H1 (cell line): ENCODE measurements around the gene PGF. TPM values are rescaled to one million over a fixed set of nuclear protein-coding genes. Genes with fewer than 3 reads are reported as not detected.

Source experiments
- CTCF ChIA-PET: fragments of 300-600 bp; sonication (Branson Sonifier 250); formaldehyde crosslinking; loops from one replicate; lab custom pipeline; 2021; ENCODE audit not compliant: partially characterized antibody; lab: Charles Lee
- POLR2A ChIA-PET: fragments of 300-600 bp; sonication (Branson Sonifier 250); formaldehyde crosslinking; loops from one replicate; lab custom pipeline; 2021; ENCODE audit warnings: inconsistent platforms; ENCODE audit not compliant: partially characterized antibody; lab: Charles Lee
- DNase-seq, 2 experiments: peaks; one replicate each; pipeline versions ENCODE4 v3.0.0 to v3.0.0-alpha.2; 2010 to 2022; ENCODE audit warnings: low spot score in 2 of 2, low read depth in 1 of 2, mixed read lengths in 1 of 2
- FAIRE-seq: peaks from 2 replicates; lab custom pipeline; 2011; peaks lifted over from hg19 to GRCh38; lab: Jason Lieb, UNC
- H2AFZ ChIP-seq: 2 replicates; pipeline ENCODE4 v1.8.1; 2012; ENCODE audit warnings: low read length, inconsistent platforms
- H2AK5ac ChIP-seq: 2 replicates; pipeline ENCODE4 v1.6.1; 2013; ENCODE audit warnings: low read depth, low read length
- H2BK120ac ChIP-seq: replicated peaks from 2 replicates; pipeline ENCODE3; 2013; ENCODE audit warnings: low read depth, low read length, inconsistent platforms
- H2BK12ac ChIP-seq: 2 replicates; pipeline ENCODE4 v1.6.1; 2013; ENCODE audit warnings: low read depth, low read length
- H2BK15ac ChIP-seq: 2 replicates; pipeline ENCODE4 v1.6.1; 2013; ENCODE audit warnings: low read length
- H2BK20ac ChIP-seq: 2 replicates; pipeline ENCODE4 v1.6.1; 2013; ENCODE audit warnings: low read length
- H2BK5ac ChIP-seq: 2 replicates; pipeline ENCODE4 v1.6.1; 2013; ENCODE audit warnings: low read depth, low read length
- H3K14ac ChIP-seq: 2 replicates; pipeline ENCODE4 v1.6.1; 2013; ENCODE audit warnings: inconsistent platforms; ENCODE audit not compliant: insufficient read length
- H3K18ac ChIP-seq: 2 replicates; pipeline ENCODE4 v1.6.1; 2013; ENCODE audit warnings: low read length; ENCODE audit errors: extremely low read depth
- H3K23ac ChIP-seq: 2 replicates; pipeline ENCODE4 v1.6.1; 2013; ENCODE audit warnings: inconsistent platforms; ENCODE audit not compliant: insufficient read length
- H3K23me2 ChIP-seq: 2 replicates; pipeline ENCODE4 v1.6.1; 2013; ENCODE audit warnings: low read depth, low read length
- H3K27ac ChIP-seq: 2 replicates; pipeline ENCODE4 v1.6.1; 2011; ENCODE audit warnings: low read depth, low read length, inconsistent platforms
- H3K27me3 ChIP-seq, 4 experiments: replicated peaks in 1 of 4; 1 replicate in 1 of 4; 2 replicates in 3 of 4; pipeline versions ENCODE4 v1.6.1 to v1.8.1; 2011 to 2013; ENCODE audit warnings: low read length in 3 of 4, mild to moderate bottlenecking in 3 of 4, inconsistent platforms in 2 of 4, mixed read lengths in 2 of 4, moderate library complexity in 1 of 4; ENCODE audit not compliant: control insufficient read depth in 3 of 4, insufficient read depth in 3 of 4; ENCODE audit errors: extremely low read depth in 1 of 4
- H3K36me3 ChIP-seq, 4 experiments: 2 replicates each; pipeline versions ENCODE4 v1.6.1 to v1.8.1; 2011 to 2013; ENCODE audit warnings: mild to moderate bottlenecking in 4 of 4, low read length in 3 of 4, moderate library complexity in 2 of 4, control low read depth in 1 of 4, inconsistent platforms in 1 of 4; ENCODE audit not compliant: insufficient read depth in 4 of 4, control insufficient read depth in 2 of 4
- H3K4ac ChIP-seq: replicated peaks from 2 replicates; pipeline ENCODE3; 2013; ENCODE audit warnings: low read length, low read depth, mixed read lengths, inconsistent platforms; ENCODE audit not compliant: insufficient read length
- H3K4me1 ChIP-seq, 4 experiments: replicated peaks in 1 of 4; 1 replicate in 1 of 4; 2 replicates in 3 of 4; pipeline versions ENCODE4 v1.6.1 to v1.8.1; 2011 to 2013; ENCODE audit warnings: low read length in 3 of 4, inconsistent platforms in 2 of 4, mixed read lengths in 1 of 4; ENCODE audit not compliant: insufficient read depth in 4 of 4, control insufficient read depth in 3 of 4
- H3K4me2 ChIP-seq, 2 experiments: 2 replicates each; pipeline versions ENCODE4 v1.6.1 to v1.8.1; 2011 to 2013; ENCODE audit warnings: low read depth in 2 of 2, low read length in 2 of 2, control low read depth in 1 of 2, inconsistent platforms in 1 of 2, mild to moderate bottlenecking in 1 of 2; ENCODE audit not compliant: insufficient read depth in 1 of 2
- H3K4me3 ChIP-seq, 4 experiments: fragments of 200-600, 300-600 bp in 1 of 4; sonication (generic), shearing (Covaris generic), sonication (Bioruptor Twin) in 1 of 4; 2 replicates each; pipeline versions ENCODE4 v1.5.1 to v1.8.1; 2011 to 2016; ENCODE audit warnings: low read length in 4 of 4, low read depth in 3 of 4, control low read depth in 2 of 4, inconsistent platforms in 2 of 4, mild to moderate bottlenecking in 2 of 4, mixed read lengths in 1 of 4, moderate library complexity in 1 of 4; ENCODE audit not compliant: insufficient read depth in 2 of 4; ENCODE audit errors: extremely low read depth in 1 of 4
- H3K56ac ChIP-seq: replicated peaks from 2 replicates; pipeline ENCODE3; 2013; ENCODE audit warnings: low read depth, mild to moderate bottlenecking, mixed read lengths, low read length, inconsistent platforms; ENCODE audit not compliant: insufficient read length
- H3K79me1 ChIP-seq: 2 replicates; pipeline ENCODE4 v1.6.1; 2013; ENCODE audit warnings: low read depth, low read length, control low read depth
- H3K79me2 ChIP-seq, 2 experiments: 2 replicates each; pipeline versions ENCODE4 v1.6.1 to v1.8.1; 2012 to 2013; ENCODE audit warnings: low read length in 2 of 2, mild to moderate bottlenecking in 2 of 2, inconsistent platforms in 1 of 2; ENCODE audit not compliant: insufficient read depth in 2 of 2, control insufficient read depth in 1 of 2
- H3K9ac ChIP-seq, 4 experiments: replicated peaks in 1 of 4; 1 replicate in 1 of 4; 2 replicates in 3 of 4; pipeline versions ENCODE4 v1.6.1 to v1.8.1; 2011 to 2013; ENCODE audit warnings: low read depth in 3 of 4, low read length in 3 of 4, control low read depth in 2 of 4, mild to moderate bottlenecking in 2 of 4, moderate library complexity in 2 of 4, inconsistent platforms in 1 of 4; ENCODE audit errors: extremely low read depth in 1 of 4
- H3K9me3 ChIP-seq, 2 experiments: 2 replicates each; pipeline versions ENCODE4 v1.6.1 to v1.8.1; 2012 to 2013; ENCODE audit warnings: mild to moderate bottlenecking in 2 of 2, moderate library complexity in 2 of 2, control low read depth in 1 of 2, inconsistent platforms in 1 of 2, low read depth in 1 of 2, low read length in 1 of 2, mixed read lengths in 1 of 2; ENCODE audit not compliant: insufficient read depth in 2 of 2
- H4K20me1 ChIP-seq, 2 experiments: replicated peaks in 1 of 2; 2 replicates each; pipeline versions ENCODE3 to v1.8.1; 2011 to 2013; ENCODE audit warnings: inconsistent platforms in 2 of 2, low read length in 2 of 2, mild to moderate bottlenecking in 1 of 2; ENCODE audit not compliant: insufficient read depth in 2 of 2, control insufficient read depth in 1 of 2
- H4K5ac ChIP-seq: 2 replicates; pipeline ENCODE4 v1.6.1; 2013; ENCODE audit warnings: low read length, low read depth, mixed read lengths, inconsistent platforms; ENCODE audit not compliant: insufficient read length
- H4K8ac ChIP-seq: 2 replicates; pipeline ENCODE4 v1.8.0; 2013; ENCODE audit warnings: mild to moderate bottlenecking, moderate library complexity, low read length, inconsistent platforms; ENCODE audit not compliant: insufficient read depth; ENCODE audit errors: extremely low read depth
- H4K91ac ChIP-seq: replicated peaks from 2 replicates; pipeline ENCODE3; 2013; ENCODE audit warnings: low read length, mixed read lengths, inconsistent platforms; ENCODE audit not compliant: insufficient read length
- BACH1 ChIP-seq: IDR thresholded peaks from 2 replicates; pipeline ENCODE4 v1.6.1; 2012; ENCODE audit warnings: low read length, improper control_type of control experiment
- CBX5 ChIP-seq: fragments of 300-800, 300-1000 bp; sonication (generic); IDR thresholded peaks from 2 replicates; pipeline ENCODE4 v1.7.1; 2016; ENCODE audit warnings: antibody characterized with exemption, low read length, low read depth
- CHD1 ChIP-seq: IDR thresholded peaks from 2 replicates; pipeline ENCODE4 v1.6.1; 2012; ENCODE audit warnings: low read depth, low read length, improper control_type of control experiment
- CREB1 ChIP-seq: IDR thresholded peaks from 2 replicates; pipeline ENCODE4 v1.6.1; 2012; ENCODE audit warnings: inconsistent platforms
- CTBP2 ChIP-seq: IDR thresholded peaks from 2 replicates; pipeline ENCODE4 v1.7.0; 2011; ENCODE audit warnings: borderline replicate concordance, mild to moderate bottlenecking, moderate library complexity, mixed read lengths, low read length; ENCODE audit not compliant: insufficient read depth, insufficient read length
- EGR1 ChIP-seq: IDR thresholded peaks from 2 replicates; pipeline ENCODE4 v1.6.1; 2011; ENCODE audit warnings: low read depth, low read length, borderline replicate concordance
- MAX ChIP-seq: IDR thresholded peaks from 2 replicates; pipeline ENCODE4 v1.6.1; 2012; ENCODE audit warnings: inconsistent platforms
- RAD21 ChIP-seq, 2 experiments: IDR thresholded peaks in 1 of 2; conservative IDR thresholded peaks in 1 of 2; 2 replicates each; pipeline ENCODE4 v1.6.1; 2011; ENCODE audit warnings: low read depth in 2 of 2, low read length in 2 of 2, improper control_type of control experiment in 1 of 2, inconsistent platforms in 1 of 2, mild to moderate bottlenecking in 1 of 2, moderate library complexity in 1 of 2
- RBBP5 ChIP-seq: IDR thresholded peaks from 2 replicates; pipeline ENCODE4 v1.7.1; 2012; ENCODE audit warnings: low read depth, mild to moderate bottlenecking, inconsistent platforms, low read length, moderate library complexity, borderline replicate concordance
- SIN3A ChIP-seq, 2 experiments: IDR thresholded peaks in 1 of 2; conservative IDR thresholded peaks in 1 of 2; 2 replicates each; pipeline ENCODE4 v1.6.1; 2011 to 2012; ENCODE audit warnings: low read length in 2 of 2, improper control_type of control experiment in 1 of 2, low read depth in 1 of 2, mild to moderate bottlenecking in 1 of 2
- SP2 ChIP-seq: IDR thresholded peaks from 2 replicates; pipeline ENCODE4 v1.6.1; 2012; ENCODE audit warnings: mild to moderate bottlenecking, low read length, inconsistent platforms
- TAF7 ChIP-seq: optimal IDR thresholded peaks from 2 replicates; pipeline ENCODE3; 2011; ENCODE audit warnings: low read depth, mild to moderate bottlenecking, inconsistent platforms, low read length, moderate library complexity, borderline replicate concordance
- WGBS, 2 experiments: shearing (Covaris generic) in 1 of 2; methylation state at CpG; one replicate each; pipeline versions ENCODE4 v1.1.6 to v1.1.7; 2013 to 2015; ENCODE audit warnings: low lambda C conversion rate in 2 of 2, mixed read lengths in 2 of 2, inconsistent platforms in 1 of 2, low coverage in 1 of 2, missing lambda C conversion rate in 1 of 2; ENCODE audit not compliant: insufficient replicate concordance in 2 of 2, insufficient coverage in 1 of 2, insufficient read length in 1 of 2; ENCODE audit errors: extremely low coverage in 1 of 2, missing lambda C conversion rate in 1 of 2; 5-methylcytosine and 5-hydroxymethylcytosine counted together
- polyA plus RNA-seq, 7 experiments: library from polyadenylated mRNA; depleted of rRNA in 3 of 7; stranded (reverse) in 5 of 7; unstranded in 2 of 7; fragments of >200 nt in 5 of 7; fragments of 200-250 nt in 2 of 7; gene quantifications; 1 replicate in 5 of 7; 2 replicates in 1 of 7; 4 replicates in 1 of 7; pipeline versions ENCODE4 v1.2.1 to v1.2.3, GENCODE V29; 2011 to 2013; ENCODE audit warnings: missing spikeins in 2 of 7, mixed read lengths in 2 of 7
- total RNA-seq: library from RNA; stranded (reverse); fragmentation: NEBNext Ultra II Directional; extraction: Animal tissue kit (Norgen Biotek cat#: 25700); gene quantifications from 2 replicates; pipeline ENCODE4 v1.2.1, GENCODE V29; 2021

The PGF gene
- total and polyA plus RNA-seq, 2 of the 8 experiments (the other 6 are each of a cell fraction or from before 2014, with no cell fraction given) = 2.1 to 4.1 TPM

- Histone ChIP-seq H3K27ac (no peak overlapping the region), H2BK5ac (no peak overlapping the region), H3K23me2 (no peaks in the 10 kb centered on the region), H3K4ac (no peak overlapping the region), H3K27me3 (no peaks in the 10 kb centered on the region), H2AFZ (no peak overlapping the region), H2BK12ac (no peak overlapping the region), H3K18ac (no peak overlapping the region), H3K9ac (no peak overlapping the region), H2AK5ac (no peak overlapping the region), H2BK15ac (no peak overlapping the region), H4K8ac (no peak overlapping the region), H4K20me1 (peaks cover 4 to 10% of the 10 kb centered on the region in 2 experiments), H2BK120ac (no peak overlapping the region), H3K36me3 (peaks cover 19 to 38% (median 28%) of the 10 kb centered on the region in 4 experiments), H3K14ac (no peak overlapping the region), H3K4me1 (no peaks in the 10 kb centered on the region; a peak in 1 of 7 replicates), H3K23ac (no peak overlapping the region), H3K4me3 (no peak overlapping the region), H4K91ac (no peak overlapping the region), H3K79me1 (no peaks in the 10 kb centered on the region), H3K79me2 (no peaks in the 10 kb centered on the region), H2BK20ac (no peak overlapping the region), H3K4me2 (no peak overlapping the region), H4K5ac (no peak overlapping the region), H3K56ac (no peak overlapping the region), H3K9me3 (no peaks in the 10 kb centered on the region)
- WGBS, 2 experiments = 66% methylated on average over 14 of the region's 14 CpGs; no CpG with 5 or more reads in 1 of the 2 experiments
- peak; percentile 91 for FAIRE-seq
- ChIA-PET POLR2A (interaction anchor here (0.8 to 6.8 kb wide), 17 partner anchors 10 to 392 kb away, joined by 3 to 80 read pairs (median 6); partner anchors contain the start of genes ACYP1, DLST, EIF2B2 and PROX2), CTCF (interaction anchor here (0.6 to 24.8 kb wide), 47 partner anchors 12 to 1550 kb away, joined by 3 to 509 read pairs (median 5); partner anchors contain the start of genes ACYP1, PGF, PROX2 and RPS6KL1)
- peak in 1 of 2 experiments; percentile 95 for DNase-seq
- TF ChIP-seq BACH1 = peak; percentile 92
- no peak for TF ChIP-seq EGR1
- no peak for TF ChIP-seq SP2
- peak; percentile 99 for TF ChIP-seq MAX
- 0 out of 2 replicates have a peak, but pooled peaks have one; percentile 23 for TF ChIP-seq CREB1
- TF ChIP-seq RAD21 (IDR thresholded peaks at IDR 0.05 in 1 of 2, conservative IDR thresholded peaks at IDR 0.05 in 1 of 2; ENCODE audit: low read depth in 2 of 2, low read length in 2 of 2) = peak; percentile 69 to 73
- no peak for TF ChIP-seq CBX5
- no peak for TF ChIP-seq TAF7
- no peak for TF ChIP-seq CHD1
- peak; percentile 97 to 99 for TF ChIP-seq SIN3A (conservative IDR thresholded peaks at IDR 0.05 in 1 of 2, IDR thresholded peaks at IDR 0.05 in 1 of 2; ENCODE audit: low read depth in 1 of 2, low read length in 2 of 2)
- TF ChIP-seq CTBP2 = peak; percentile 57
- TF ChIP-seq RBBP5 = no peak
Measured at GRCh38 chr14:74905595-74906142, 49.7 kb downstream of the PGF start.
